HG02885 (cell line): ENCODE results near the gene ACSL5.

Source experiments
- ATAC-seq: cut with Tn5 transposase; IDR thresholded peaks from one replicate; pipeline ENCODE4 v1.9.1; 2021; ENCODE audit warnings: mild to moderate bottlenecking; ENCODE audit not compliant: unreplicated experiment, poor library complexity

Gene ACSL5

DNA sequence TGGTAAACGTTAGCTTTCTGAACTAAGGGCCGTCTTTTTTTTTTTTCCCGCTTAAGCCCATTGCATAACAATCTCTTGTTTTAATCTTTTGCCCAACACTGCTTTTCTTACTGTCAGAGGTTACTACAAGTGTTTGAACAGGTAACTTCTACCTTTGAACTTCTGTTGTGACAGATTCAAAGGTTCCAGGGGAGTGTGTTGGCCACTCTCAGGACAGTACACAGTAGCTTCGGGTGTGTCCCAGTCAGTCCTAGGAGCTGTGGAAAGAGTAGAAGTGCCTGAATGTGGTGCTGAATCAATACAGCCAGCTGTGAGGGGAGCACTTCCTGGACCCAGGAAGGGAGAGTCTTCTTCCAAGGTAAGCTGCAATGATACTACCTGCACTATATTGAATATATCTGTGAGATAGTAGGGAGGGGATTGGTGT lies at the start of gene ACSL5:
TSS of gene ACSL5 (plus strand) at position 205 of the 427 bp plus-strand sequence. CDS start 20,831 bp downstream, outside the sequence.
- ATAC-seq, result no peak

DNA sequence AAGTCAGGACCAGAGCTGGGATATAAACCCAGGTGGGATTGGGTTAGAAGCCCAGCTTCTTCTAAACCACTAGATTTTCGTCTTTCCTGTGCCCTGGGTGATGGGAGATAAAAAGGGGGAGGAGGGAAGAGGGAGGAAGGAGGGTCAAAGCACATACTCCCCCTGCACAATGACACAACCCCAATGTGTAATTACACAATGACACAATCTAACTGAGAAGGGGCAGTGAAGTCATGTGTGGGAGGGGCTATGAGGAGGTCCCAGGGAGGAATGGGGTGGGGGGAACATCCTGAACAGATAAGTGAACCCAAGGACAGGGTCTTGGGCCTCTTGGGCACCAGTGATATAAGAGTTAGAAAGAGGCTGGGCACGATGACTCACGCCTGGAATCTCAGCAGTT lies 46.2 kb upstream of the ACSL5 start:
- ATAC-seq, result no peak

DNA sequence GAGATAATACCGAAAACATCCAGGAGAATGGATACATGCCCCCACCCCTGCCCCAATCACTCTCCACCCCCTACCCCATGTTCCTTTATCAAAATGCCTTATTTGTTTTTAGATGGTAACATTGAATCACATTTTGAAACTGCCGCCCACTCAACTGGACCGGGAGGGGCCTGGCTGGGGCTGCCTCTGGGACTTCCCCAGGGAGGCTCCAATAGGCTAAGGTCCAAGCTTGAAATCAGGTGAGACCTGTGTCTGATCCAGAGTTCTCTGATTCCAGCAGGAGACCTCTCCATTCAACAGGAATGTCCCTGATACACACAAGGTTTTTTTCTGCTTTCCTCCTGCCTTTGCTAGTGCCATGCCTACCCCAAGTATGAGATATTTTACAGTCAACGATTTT lies 43.8 kb upstream of the ACSL5 start:
- ATAC-seq, result peak; percentile 71

GRCh38 chr10:112330607-112331160 lies 43.2 kb upstream of the ACSL5 start:
- no peak for ATAC-seq

GRCh38 chr10:112332022-112332421 lies 41.9 kb upstream of the ACSL5 start:
- no peak for ATAC-seq

DNA sequence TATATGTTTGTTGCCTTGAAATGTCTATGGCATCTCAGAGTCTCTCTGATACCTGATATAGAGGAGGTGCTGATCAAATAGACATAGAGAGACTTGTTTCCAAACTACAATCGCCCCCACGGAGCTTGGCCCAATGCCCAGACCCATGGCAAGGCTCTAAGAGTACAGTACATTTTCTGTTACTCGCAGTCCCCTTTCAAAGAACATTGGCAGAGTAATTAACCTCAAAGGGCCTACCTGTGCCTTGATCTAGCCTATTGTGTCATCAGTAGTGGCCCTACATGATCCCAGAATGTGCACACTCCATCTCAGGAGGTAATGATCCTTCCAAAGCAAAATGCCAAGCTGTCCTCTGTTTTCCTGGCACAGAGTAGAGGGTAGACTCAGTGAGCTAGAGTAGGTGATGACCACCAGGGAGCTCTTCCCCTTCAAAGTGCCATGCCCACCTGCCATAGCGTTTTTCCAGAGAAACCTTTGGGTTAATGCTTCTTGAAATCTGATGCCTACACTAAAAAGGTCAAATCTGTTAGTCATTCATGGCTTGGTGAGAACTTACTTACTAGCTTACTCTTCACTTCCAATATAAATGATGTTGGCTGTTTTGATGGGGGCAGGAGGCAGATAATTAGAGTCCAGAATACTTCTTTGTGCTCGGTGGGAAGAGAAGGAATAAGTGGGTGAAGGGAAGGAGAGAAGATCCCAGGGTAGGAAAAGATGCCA lies 41.2 kb upstream of the ACSL5 start:
- no peak for ATAC-seq

DNA sequence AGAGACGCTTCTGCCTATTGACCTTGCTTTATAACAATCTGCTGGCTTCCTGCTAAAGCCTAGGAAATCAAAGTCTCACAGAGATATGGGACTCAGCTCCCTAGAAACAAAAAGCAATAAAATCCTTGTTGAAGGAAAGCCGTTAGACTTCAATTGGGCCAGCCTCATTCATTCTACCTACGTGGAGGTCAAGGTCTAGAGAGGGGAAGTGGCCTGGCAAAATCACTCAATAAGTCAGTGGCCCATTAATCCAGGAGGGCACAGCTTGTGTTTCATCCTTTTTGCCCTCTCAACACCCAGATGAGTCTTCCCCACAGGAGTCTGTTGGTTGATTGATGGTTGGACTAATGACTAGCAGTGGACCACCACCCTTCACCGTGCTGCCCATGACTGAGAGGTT lies 40.5 kb upstream of the ACSL5 start:
- no peak for ATAC-seq

DNA sequence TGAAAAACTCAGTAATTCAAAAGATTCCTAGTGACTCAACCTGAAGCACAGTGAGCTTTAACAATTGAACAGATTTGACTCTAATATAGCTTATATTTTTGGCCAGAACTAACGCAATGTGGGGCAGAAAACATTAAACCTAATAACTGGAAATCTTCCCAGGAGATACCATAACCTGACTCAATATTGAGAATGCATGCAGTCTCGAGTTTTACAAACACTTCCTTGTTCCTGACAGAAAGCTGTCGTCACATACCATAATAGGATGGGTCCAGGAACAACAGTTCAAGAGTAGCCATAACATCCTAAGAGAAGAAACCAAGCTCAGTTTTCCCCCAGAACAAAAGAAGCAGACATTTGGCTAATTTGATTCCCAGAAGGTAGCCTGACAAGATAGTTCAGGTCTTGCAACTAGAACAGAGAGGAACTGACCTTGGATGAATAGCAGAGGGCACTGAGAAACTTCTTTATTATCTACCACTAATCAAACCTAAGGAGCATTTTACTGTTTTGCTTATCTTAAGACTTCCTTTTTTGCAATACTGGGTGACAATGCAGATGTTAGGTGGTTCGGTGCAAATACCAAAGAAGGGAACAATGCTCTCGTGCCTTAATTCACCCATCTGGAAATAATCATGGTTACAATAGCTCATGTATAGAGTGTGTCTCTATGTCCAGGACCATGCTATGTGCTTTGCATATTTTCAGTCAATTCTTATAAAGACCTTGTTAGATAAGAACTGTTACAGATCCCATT lies 38.6 kb upstream of the ACSL5 start:
- no peak for ATAC-seq

DNA sequence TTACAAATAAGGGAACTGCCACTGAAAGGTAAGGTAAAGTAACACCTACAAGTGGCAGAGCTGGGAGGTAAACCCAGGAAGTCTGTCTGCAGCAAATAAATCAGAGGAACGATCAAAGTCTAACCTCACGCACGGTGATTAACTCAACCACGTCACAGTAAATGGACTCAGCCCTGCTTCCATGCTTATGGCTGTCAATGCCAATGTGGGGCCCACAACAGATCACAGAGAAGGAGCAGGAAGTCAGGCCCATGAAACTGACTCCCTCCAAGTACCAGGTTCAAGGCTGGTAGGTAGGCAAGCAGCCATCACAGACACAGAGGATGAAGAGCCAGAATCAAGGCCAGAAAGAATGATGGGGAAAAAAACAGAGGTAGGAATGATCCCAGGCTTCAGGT lies 38.0 kb upstream of the ACSL5 start:
- no peak for ATAC-seq

- ATAC-seq, result no peak
Observed at GRCh38 chr10:112336556-112337201, 37.2 kb upstream of the ACSL5 start.

- ATAC-seq, result no peak
Observed at GRCh38 chr10:112338957-112339356, 35.0 kb upstream of the ACSL5 start.

DNA sequence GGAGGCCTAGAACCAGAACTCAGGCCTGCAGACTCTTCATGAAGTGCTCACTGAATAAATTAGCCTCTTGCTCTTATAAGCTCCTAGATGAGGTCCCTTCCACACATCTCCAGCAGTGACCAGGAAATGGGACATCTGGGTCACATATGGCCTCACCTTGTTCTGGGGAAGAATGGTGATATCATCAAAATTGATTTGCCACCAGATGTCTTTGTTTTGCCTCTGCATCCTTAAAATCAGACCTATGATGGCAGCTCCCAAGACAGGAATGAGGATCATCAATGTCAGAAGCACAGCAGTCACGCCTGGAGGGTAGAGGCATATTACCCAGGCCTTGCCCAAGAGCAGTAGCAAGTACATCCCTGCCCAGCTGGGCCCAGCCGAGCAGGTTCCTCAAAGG lies 33.3 kb upstream of the ACSL5 start:
- ATAC-seq, result no peak

DNA sequence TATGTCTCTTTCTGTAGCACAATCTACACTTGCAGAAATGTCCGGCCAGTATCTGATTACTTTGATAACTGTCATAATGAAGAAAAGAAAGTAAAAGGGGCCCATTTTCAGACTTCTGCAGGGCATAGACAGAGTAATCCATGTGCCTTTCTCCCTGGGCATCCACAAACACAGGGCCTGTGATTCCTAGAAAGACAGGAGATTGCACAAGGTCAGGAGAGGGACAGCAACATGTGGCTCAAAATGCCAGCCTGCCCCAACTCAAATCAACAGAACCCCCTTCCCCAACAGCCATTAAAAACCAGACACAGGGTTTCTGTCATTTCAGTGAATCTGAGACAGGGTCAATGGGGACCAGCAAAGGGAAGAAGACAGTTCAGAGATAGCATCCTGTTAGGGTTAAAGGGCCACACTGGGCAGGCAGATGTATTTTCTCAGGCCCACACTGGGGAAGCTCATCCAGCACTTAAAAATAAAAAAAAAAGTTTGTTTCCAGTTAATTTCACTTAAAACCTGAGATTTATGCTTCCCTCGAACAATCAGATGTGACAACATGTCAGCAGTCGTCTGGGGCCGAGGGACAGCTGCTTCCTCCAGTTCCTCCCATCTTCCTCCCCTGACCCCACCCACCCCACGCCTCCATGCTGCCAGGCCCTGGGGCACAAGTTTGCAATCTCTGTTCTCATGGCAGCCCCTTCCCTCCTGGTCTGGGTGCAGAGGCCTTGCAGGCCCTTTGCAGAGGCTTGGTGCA lies 30.7 kb upstream of the ACSL5 start:
- no peak for ATAC-seq

- no peak for ATAC-seq
Observed at GRCh38 chr10:112344261-112344660, 29.7 kb upstream of the ACSL5 start.

DNA sequence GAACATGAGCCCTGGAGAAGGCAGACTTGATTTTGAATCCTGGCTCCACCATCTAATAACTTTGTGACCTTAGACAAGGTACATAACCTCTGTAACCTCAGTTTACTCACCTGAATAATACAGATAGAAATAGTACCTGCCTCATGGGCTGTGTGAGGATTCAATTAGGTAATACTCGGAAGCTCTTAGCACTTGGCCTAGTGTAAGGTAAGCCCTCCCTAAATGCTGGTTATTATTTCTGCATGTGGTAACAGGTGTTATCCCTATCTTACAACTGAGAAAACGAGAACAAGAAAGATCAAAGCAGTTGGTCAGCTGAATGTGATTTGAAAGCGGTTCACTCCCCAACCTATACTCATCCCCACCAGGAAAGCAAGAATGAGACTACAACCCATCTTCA lies 28.7 kb upstream of the ACSL5 start:
- no peak for ATAC-seq

GRCh38 chr10:112345743-112346142 lies 28.2 kb upstream of the ACSL5 start:
- no peak for ATAC-seq

GRCh38 chr10:112346774-112347173 lies 27.1 kb upstream of the ACSL5 start:
- ATAC-seq, result no peak

DNA sequence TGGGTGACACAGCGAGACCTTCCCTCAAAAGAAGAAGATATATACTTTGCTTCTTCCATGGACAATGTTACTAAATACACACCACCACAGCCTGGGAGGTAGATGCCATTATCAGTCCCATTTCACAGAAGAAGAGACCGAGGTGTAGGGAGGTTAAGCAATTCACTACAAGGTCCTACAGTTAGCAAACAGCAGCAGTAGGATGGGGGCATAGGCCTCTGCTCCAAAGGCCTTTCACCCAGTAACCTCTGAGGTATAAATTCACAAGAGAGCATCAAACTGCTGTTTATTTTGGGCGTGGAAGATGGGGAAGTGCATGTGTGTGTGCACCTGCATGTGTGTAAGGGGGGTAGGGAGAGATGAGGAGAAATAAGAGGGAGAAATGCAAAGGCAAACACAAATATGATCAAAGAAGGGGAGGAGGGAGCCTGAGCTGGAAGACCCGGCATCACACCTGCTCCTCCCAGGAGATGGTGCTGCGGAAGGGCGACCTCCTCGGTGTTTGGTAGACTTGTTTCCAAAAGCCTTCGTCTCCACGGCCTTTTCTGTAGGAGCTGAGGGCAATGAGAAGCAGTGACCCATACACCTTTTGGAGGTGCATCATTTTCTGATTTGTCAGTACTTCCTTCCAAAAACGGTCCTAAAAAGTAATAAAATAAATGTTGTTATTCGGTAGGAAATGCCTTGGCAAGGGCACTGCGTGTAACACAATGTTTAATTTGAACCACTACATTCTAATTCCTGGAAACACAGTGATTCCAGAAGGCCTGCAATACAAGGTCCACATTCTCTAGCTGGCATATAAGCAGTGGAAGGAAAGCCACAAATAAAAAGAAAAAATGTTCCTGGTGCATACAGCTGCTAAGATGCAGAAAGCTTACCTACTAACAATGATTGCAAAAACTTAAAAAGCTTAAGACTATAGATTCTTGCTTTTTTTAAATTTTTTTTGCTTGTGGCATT lies 25.9 kb upstream of the ACSL5 start:
- no peak for ATAC-seq

- no peak for ATAC-seq
Observed at GRCh38 chr10:112348759-112349158, 25.2 kb upstream of the ACSL5 start.
